HG03460 (cell line): Measurements from ENCODE around the gene ANP32D.
"Not testable (repeated sequence)": the region's sequence is repeated elsewhere in the genome, so short reads cannot be mapped to it uniquely, and the experiment has no call there.

ENCODE experiments used
- ATAC-seq: cut with Tn5 transposase; IDR thresholded peaks from one replicate; pipeline ENCODE4 v1.9.1; 2021; ENCODE audit not compliant: unreplicated experiment

ANP32D gene

DNA sequence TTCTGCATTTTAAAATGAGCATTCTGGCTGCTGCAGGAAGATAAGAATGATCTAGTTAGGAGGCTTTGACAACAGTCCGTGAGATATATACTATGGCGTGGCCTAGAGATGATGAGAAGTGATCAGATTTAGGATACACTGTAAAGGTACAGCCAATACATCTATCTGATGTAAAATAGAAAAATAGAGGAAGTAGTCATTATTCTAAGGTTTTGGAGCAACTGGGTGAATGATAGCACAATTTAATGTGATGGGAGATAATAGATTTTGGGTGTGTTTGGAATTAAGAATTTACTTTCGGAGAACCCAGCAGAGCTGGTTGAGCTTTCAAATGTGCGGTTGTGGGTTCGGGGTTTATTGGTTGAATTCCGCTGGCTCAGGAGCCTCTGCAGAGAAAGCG is at the start of gene ANP32D:
Gene ANP32D, plus strand, starts transcription at position 301 of the 400 bp plus-strand sequence. CDS start 106 bp downstream, outside the sequence.
- no peak for ATAC-seq

DNA sequence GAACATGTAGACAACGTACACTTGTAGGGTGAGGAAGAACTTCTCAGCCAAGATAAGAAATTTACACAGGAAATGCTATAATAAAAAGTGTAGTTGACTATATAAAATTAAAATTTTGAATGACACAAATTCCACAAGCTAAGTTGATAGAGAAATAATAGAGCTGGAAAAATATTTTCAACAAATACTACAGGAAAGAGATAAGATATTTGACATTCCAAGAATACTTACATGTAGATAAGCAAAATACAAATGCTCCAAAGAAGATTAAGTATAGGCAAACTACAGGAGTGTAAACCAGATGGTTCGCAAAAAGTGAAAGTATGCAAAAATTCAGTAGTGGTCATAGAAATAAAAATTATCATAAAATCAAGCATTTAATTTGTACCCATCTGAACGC is 49.2 kb upstream of the ANP32D start:
- ATAC-seq, result no peak

DNA sequence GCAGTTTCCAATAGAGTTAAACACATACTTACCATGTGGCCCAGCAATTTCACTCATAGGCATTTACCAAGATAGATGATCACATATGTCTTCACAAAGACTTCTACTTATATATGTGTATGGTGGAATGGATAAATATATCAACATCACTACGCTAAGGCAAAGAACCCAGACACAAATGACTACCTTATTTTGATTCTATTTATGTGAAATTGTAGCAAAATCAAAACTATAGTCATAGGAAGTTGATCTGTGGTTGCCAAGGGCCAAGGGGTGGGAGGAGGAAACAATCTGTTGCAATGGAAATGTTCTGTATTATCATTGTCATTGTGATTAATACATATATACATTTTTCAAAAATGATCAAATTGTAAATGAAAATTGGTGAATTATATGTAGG is 47.7 kb upstream of the ANP32D start:
- no peak for ATAC-seq

DNA sequence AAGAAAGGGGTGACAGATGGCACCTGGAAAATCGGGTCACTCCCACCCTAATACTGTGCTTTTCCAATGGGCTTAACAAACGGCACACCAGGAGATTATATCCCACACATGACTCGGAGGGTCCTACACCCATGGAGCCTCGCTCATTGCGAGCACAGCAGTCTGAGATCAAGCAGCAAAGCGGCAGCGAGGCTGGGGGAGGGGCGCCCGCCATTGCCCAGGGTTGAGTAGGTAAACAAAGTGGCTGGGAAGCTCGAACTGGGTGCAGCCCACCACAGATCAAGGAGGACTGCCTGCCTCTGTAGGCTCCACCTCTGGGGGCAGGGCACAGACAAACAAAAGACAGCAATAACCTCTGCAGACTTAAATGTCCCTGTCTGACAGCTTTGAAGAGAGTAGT is 38.3 kb upstream of the ANP32D start:
- ATAC-seq, result not testable (repeated sequence)

DNA sequence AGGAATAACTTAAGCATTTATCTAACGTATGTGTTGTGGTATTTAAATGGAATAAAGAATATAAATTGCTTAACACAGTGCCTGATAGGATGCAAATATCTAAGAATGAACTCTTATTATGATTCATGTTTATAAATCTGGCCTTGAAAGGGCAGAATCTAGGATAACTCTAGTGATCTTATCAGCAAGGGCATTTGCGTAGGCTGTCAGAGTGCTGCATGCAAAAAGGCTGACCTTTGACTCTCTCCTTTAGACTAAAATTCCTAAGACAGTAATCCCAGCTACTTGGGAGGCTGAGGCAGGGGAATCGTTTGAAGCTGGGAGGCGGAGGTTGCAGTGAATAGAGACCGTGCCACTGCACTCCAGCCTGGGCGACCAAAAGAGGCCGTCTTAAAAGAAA is 31.3 kb upstream of the ANP32D start:
- ATAC-seq, result no peak

DNA sequence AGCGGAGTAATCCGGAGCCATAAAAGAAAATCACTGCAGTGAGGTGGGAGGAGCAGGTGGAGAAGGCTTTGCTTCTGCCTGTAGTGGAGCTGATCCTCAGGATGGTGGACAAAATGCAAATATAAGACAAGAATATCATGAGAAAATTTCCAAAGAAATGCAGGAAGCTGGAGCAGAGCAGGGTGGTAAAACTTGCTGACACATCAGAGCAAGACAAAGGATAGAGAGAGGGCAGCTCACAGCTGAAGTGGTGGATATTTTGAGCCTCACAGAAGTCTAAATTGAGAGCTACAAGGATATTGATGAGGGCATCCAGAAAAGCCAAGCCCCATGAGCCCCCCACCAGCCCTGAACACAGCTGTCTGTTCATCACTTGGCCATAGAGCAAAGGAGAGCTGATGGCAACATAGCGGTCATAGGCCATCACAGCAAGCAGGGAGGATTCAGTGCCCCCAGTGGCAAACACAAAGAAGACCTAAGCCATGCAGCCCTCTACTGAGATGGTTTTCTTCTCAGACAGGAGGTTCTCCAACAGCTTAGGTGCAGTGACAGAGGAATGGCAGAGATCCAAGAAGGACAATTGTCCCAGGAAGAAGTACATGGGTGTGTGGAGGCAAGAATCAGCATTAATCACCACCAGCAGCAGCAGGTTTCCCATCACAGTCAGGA is 30.0 kb upstream of the ANP32D start:
- no peak for ATAC-seq

DNA sequence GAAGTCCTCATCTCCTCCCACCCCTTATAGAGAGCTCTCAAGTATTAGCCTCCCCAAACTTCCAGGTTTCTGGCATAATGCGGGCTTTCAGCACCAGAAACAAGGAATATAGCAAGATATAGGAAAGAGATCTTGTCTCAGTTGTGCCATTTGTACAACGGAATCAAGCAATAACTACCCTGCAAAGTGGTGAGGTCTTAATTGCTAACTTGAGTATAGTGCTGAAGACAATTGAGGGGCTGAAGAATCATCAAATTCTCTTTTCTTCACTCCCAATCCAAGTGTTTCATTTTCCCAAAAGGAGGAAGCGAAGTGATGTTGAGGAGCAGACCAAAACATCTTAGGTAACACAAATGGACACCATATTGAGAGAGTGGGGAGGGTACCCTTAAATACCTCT is 26.8 kb upstream of the ANP32D start:
- ATAC-seq, result no peak

DNA sequence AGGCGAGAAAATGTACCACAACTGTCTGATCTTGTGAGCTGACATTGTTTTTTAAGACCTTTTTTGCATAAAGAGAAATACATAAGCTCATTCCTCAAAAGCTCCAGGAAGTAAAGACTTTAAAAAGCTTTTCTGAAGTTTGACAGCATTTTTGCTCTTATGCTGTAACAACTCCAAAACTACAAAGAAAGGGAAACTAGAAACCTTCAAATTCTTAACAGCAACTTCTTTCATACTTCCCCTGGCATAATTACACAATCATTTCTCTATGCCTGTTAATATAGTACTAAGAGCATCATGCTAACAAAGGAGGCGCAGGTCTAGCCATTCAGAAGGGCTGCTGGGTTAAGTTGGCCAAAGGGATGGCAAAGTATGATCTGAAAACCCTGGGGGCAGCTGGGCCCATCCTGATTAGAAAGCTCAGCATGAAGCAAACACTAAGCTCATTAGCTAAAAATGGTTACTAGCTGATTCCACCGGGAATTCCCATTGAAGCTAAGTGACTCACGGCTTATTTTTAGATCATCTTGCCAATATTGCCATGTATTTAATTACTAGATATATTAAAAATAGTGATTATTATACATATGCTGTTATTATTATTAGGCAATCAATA is 26.1 kb upstream of the ANP32D start:
- no peak for ATAC-seq

DNA sequence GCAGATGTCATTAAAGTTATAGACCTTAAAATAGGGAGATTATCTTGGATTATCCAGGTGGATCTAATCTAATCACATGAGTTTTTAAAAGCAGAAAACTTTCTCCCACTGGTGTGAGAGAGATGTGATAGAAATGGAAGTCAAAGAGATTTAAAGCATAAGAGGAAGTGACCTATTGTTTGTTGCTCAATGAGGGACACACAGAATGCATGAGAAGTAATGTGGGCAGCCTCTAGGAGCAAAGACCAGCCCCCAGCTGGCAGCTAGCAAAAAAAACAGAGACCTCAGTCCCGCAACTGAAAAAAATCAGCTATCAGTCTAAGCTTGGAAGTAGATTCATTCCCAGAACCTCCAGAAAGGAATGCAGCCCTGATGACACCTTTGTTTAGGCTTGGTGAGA is 24.6 kb upstream of the ANP32D start:
- ATAC-seq, result no peak

DNA sequence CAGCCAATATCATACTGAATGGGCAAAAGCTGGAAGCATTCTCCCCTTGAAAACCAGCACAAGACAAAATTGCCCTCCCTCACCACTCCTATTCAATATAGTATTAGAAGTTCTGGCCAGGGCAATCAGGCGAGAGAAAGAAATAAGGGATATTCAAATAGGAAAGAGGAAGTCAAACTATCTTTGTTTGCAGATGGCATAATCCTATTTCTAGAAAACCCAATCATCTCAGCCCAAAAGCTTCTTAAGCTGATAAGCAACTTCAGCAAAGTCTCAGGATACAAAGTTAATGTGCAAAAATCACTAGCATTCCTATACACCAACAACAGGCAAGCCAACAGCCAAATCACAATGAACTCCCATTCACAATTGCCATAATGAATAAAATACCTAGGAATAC is 21.0 kb upstream of the ANP32D start:
- ATAC-seq, result no peak

DNA sequence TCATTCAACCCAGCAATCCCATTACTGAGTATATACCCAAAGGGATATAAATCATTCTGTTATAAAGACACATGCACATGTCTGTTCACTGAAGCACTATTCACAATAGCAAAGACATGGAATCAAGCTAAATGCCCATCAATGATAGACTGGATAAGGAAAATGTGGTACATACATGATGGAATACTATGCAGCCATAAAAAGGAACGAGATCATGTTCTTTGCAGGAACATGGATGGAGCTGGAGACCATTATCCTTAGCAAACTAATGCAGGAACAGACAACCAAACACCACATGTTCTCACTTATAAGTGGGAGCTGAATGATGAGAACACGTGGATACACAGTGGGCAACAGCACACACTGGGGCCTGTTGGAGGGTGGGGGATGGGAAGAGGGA is 19.4 kb upstream of the ANP32D start:
- not testable (repeated sequence) for ATAC-seq

DNA sequence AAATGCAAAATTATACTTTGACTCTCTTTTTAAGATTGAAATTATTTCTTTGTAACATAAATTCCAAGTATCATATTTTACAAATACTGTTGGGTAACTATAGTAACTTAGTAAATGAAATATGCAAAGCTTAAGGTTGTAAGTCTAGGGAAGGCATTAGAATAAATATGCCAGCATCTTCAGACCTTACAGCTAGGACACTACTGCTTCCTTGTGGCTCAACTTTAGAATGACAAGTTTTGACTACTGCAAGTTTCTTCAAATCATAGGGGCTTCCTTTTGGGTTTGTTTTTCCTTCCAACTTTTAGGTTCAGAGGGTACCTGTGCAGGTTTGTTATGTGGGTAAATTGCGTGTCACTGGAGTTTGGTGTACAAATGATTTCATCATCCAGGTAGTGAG is 17.7 kb upstream of the ANP32D start:
- ATAC-seq, result no peak

DNA sequence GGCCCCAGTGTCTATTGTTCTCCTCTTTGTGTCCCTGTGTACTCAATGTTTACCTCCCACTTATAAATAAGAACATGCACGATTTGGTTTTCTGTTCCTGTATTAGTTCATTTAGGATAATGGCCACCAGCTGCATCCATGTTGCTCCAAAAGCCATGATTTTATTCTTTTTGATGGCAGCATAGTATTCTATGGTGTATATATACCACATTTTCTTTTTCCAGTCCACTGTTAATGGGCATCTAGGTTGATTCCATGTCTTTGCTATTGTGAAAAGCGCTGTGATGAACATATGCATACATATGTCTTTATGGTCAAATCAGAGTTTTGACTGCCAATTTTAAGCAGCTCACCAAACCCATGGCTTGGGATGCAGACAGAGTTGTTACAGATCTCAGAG is 17.2 kb upstream of the ANP32D start:
- no peak for ATAC-seq

DNA sequence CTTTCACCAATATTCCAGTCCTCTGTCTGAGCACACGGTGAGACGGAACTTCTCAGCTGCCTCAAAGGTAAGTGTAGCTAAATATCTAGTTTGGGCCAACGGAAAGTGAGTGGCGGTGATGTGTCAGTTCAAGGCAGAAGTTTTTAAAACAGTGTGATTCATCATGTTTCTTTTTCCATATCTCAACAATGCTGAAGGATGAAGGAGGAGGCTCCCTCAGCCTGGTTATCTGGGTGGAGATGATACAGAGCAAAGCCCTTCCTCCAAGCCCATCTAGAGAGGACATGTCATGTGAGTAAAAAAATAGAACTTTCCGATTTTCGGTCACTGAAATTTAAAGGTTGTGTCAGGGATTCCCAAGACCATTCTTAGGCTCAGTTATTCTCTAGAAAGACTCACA is 13.1 kb upstream of the ANP32D start:
- ATAC-seq, result no peak

DNA sequence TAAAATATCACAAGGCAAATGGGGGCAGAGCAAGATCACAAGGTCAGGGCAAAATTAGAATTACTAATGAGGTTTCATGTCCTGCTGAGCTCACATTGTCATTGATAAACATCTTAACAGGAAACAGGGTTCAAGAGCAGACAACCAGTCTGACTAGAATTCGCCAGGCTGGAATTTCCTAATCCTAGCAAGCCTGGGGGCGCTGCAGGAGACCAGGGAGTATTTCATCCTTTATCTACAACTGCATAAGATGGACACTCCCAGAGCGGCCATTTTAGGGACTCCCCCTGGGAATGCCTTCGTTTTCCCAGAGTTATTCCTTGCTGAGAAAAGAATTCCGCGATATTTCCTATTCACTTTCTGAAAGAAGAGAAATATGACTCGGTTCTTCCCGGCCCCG is 3.3 kb upstream of the ANP32D start:
- not testable (repeated sequence) for ATAC-seq

DNA sequence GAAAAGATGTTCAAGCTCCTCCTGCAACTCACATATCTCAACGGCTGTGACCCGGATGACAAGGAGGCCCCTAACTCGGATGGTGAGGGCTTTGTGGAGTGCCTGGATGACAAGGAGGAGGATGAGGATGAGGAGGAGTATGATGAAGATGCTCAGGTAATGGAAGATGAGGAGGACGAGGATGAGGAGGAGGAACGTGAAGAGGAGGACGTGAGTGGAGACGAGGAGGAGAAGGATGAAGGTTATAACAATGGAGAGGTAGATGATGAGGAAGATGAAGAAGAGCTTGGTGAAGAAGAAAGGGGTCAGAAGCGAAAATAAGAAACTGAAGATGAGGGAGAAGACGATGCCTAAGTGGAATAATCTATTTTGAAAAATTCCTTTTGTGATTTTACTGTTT is 702 bp downstream of the ANP32D start:
- ATAC-seq, result no peak

DNA sequence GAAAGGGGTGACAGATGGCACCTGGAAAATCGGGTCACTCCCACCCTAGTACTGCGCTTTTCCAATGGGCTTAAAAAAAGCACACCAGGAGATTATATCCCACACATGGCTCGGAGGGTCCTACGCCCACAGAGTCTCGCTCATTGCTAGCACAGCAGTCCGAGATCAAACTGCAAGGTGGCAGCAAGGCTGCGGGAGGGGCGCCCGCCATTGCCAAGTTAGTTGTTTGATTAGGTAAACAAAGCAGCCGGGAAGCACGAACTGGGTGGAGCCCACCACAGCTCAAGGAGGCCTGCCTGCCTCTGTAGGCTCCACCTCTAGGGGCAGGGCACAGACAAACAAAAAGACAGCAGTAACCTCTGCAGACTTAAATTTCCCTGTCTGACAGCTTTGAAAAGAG is 2.1 kb downstream of the ANP32D start:
- not testable (repeated sequence) for ATAC-seq

DNA sequence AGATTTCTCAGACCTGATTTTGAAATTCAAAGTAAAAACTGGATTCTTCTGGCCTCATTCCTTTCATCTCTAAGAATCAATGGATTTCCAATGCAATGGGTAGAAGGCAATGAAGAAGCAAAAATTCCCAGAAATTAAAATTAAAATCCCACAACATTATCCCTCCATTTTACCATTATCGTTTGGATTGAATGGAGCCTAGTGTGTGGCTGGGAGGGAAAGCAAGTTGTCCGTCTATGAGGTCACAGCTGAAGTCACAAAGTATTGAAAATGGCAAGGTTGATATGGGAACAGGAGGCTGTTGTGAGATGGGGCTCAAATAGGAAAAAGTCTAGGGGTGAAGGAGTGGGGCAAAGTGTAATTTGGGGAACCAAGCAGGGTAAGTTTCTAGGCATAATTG is 9.8 kb downstream of the ANP32D start, which contains the start of gene C12orf54:
Gene C12orf54, plus strand, starts transcription at position 301 of the 400 bp plus-strand sequence. CDS start 799 bp downstream, outside the sequence.
- ATAC-seq, result no peak

DNA sequence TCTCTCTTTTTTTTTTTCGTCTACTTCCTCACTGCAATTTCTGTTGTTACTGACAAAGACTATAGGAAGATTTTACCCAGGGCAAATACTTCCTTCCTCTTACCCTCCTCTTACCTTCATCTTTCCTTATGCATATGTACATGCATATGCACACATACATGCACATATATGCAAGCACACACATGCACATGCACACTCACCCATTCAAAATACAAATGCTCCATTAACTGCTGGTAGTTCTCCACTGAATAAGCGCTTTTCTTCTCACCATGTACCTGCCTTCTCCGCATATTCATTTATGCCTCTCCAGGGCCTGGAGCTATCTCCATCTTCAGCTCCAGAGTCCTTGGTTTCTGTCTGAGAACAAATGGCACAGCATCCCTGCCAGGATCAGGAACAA is 10.6 kb downstream of the ANP32D start:
- ATAC-seq, result no peak

DNA sequence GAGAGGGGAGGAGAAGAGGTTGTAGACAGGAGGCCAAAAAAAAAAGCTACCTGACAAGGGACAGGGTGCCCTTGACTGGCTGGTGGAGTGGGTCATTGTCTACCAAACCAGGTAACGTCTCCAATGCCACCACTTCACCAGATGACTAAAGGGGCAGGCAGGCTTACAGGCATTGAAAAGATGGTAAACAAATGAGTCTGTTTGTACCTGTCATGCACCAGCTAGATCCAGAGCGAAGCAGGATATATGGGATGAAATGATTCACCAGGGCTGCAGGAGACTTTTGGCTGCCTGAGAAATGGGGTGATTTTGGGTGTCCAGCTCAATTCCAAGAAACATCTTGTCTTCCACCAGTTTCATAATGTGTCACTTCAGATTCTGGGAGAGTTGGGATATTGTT is 13.9 kb downstream of the ANP32D start:
- ATAC-seq, result no peak

DNA sequence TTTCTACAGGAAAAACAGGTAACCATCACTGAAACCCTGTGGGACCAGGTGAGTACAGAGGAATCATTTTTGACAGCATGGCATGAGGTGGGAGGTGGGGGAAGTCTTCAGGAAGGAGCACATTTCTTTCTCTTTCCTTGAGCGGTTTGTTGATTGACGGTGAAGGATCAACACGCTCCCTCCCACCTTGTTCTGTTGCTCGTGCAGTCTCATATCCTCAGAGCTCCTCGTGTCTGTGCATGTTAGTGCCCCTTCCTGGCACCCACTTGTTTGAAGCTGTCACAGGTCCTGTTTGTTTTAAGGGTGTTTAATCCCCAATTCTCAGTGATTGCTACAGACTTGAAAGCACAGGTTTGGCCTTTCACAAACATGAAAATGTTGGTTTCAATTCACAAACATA is 14.3 kb downstream of the ANP32D start:
- no peak for ATAC-seq

DNA sequence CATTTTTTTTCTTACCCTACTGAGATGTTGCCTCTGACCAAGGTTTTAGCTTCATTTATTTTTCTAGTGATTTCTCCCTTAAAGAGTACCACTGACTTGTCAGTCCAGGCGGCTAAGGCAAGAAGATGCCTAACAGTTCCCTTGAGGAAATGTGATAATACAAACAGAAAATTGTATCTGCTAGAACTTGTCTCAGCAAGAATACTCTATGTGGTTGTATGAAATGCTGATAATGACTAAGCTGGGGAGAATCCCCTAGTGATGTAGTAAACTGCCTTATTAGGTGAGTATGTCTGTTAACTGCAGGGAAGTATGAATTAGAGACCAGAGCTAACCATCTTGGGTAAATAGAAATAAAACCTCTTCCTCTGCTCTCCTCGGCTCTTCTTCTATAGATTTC is 16.7 kb downstream of the ANP32D start:
- ATAC-seq, result peak; percentile 95

DNA sequence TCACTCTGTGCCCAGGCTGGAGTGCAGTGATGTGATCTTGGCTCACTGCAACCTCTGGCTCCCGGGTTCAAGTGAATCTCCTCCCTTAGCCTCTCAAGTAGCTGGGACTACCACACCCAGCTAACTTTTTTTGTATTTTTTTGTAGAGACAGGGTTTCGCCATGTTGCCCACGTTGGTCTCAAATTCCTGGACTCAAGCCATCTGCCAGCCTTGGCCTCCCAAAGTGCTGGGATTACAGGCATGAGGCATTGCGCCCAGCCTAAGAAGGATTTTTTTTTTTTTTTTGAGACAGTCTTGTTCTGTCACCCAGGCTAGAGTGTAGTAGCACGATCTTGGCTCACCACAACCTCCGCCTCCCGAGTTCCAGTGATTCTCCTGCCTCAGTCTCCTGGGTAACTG is 17.1 kb downstream of the ANP32D start:
- ATAC-seq, result not testable (repeated sequence)
